Right lobe of liver (tissue), 4 donors: Measurements from ENCODE around the gene G2E3.

Source experiments
- CTCF ChIP-seq, 4 donors: fragments of 200-600 bp in 3 of 4; fragments of 450-650 bp in 1 of 4; IDR thresholded peaks; one replicate each; pipeline versions ENCODE4 v1.5.1 to v1.8.0; 2016 to 2022; ENCODE audit warnings: antibody characterized with exemption in 4 of 4, mild to moderate bottlenecking in 2 of 4
- POLR2A ChIP-seq: fragments of 450-650 bp; IDR thresholded peaks from one replicate; pipeline ENCODE4 v1.6.1; 2017; ENCODE audit warnings: antibody characterized with exemption, mild to moderate bottlenecking
- donor health status: DM: no; HTN: no; CAD: no.
- donor health status: DM: no; HTN: no; CAD: no.
- donor health status: DM: no; HTN: yes; CAD: no.

GRCh38 chr14:30541318-30541717 lies 17.6 kb upstream of the G2E3 start:
- TF ChIP-seq CTCF (IDR thresholded peaks at IDR 0.05) = no peak
- TF ChIP-seq POLR2A = no peak
